ENCODE data around the gene HMOX1. TPM values are rescaled to one million over a fixed set of nuclear protein-coding genes. Genes with fewer than 3 reads are reported as not detected.

Gene HMOX1
- total RNA-seq, 1 experiment from 2014 or later: 12.1 TPM

- H3K9me3 Mint-ChIP-seq: no peaks in the 10 kb centered on the region
- no peak overlapping the region for H3K4me3 Mint-ChIP-seq
- H3K36me3 Mint-ChIP-seq: peaks cover 91% of the 10 kb centered on the region
- CTCF ChIA-PET: interaction anchor here (3.0 kb wide), 1 partner anchor 60 kb away, joined by 13 read pairs; no protein-coding TSS in a partner anchor
- POLR2A ChIA-PET: interaction anchor here (0.5 to 3.3 kb wide), 3 partner anchors 11 to 16 kb away, joined by 3 to 12 read pairs (median 3); no protein-coding TSS in a partner anchor
- no peak for ATAC-seq
- no peak overlapping the region for H3K27ac Mint-ChIP-seq
- TF ChIP-seq KAT7 (CRISPR knock-in tag; IDR thresholded peaks at IDR 0.05; ENCODE audit: borderline replicate concordance) (no peak), GTF2I (CRISPR knock-in tag; conservative IDR thresholded peaks at IDR 0.05) (no peak), ZMAT4 (CRISPR knock-in tag; IDR thresholded peaks at IDR 0.05) (no peak), MLX (CRISPR knock-in tag; IDR thresholded peaks at IDR 0.05) (no peak), ZNF423 (CRISPR knock-in tag; IDR thresholded peaks at IDR 0.05) (no peak), ZBTB43 (CRISPR knock-in tag; IDR thresholded peaks at IDR 0.05) (no peak)
- no peaks in the 10 kb centered on the region for H3K4me1 Mint-ChIP-seq
- H3K27me3 Mint-ChIP-seq (ENCODE audit: low read depth): no peaks in the 10 kb centered on the region
- DNase-seq (ENCODE audit: low spot score): no peak
Observed at GRCh38 chr22:35410663-35411034, 29.8 kb downstream of the HMOX1 start.

- Mint-ChIP-seq H3K36me3 (peaks cover 92% of the 10 kb centered on the region), H3K4me1 (no peaks in the 10 kb centered on the region)
- TF ChIP-seq ZNF121 (CRISPR knock-in tag; IDR thresholded peaks at IDR 0.05) (no peak), ATF2 (CRISPR knock-in tag; IDR thresholded peaks at IDR 0.05; ENCODE audit: borderline replicate concordance, low read depth) (no peak), GABPB1 (CRISPR knock-in tag; IDR thresholded peaks at IDR 0.05) (no peak), FOXK1 (CRISPR knock-in tag; IDR thresholded peaks at IDR 0.05) (no peak), ZNF423 (CRISPR knock-in tag; IDR thresholded peaks at IDR 0.05) (no peak), ZNF416 (CRISPR knock-in tag; IDR thresholded peaks at IDR 0.05) (no peak), ZNF532 (CRISPR knock-in tag; IDR thresholded peaks at IDR 0.05; ENCODE audit: borderline replicate concordance) (no peak), TP53 (CRISPR knock-in tag; IDR thresholded peaks at IDR 0.05) (no peak), USF1 (CRISPR knock-in tag; IDR thresholded peaks at IDR 0.05) (no peak), GTF2I (CRISPR knock-in tag; conservative IDR thresholded peaks at IDR 0.05) (no peak), RORB (CRISPR knock-in tag; IDR thresholded peaks at IDR 0.05) (no peak), PRDM15 (CRISPR knock-in tag; IDR thresholded peaks at IDR 0.05) (no peak), E2F5 (CRISPR knock-in tag; IDR thresholded peaks at IDR 0.05) (no peak), NFYB (CRISPR knock-in tag; conservative IDR thresholded peaks at IDR 0.05; ENCODE audit: low read depth) (no peak), HMGXB4 (CRISPR knock-in tag; IDR thresholded peaks at IDR 0.05) (no peak)
Observed at GRCh38 chr22:35411102-35411501, 30.2 kb downstream of the HMOX1 start.

More at GRCh38 chr22:35411102-35411501, 30.2 kb downstream of the HMOX1 start:
- Mint-ChIP-seq H3K9me3 (no peaks in the 10 kb centered on the region), H3K27me3 (ENCODE audit: low read depth) (no peaks in the 10 kb centered on the region), H3K4me3 (no peak overlapping the region), H3K27ac (peak overlapping the region; percentile 4; the same call in 1 of the 2 replicates)
- DNase-seq (ENCODE audit: low spot score) (no peak), ATAC-seq (no peak)
- POLR2A ChIA-PET: interaction anchor here (0.5 to 3.3 kb wide), 4 partner anchors 9 to 15 kb away, joined by 3 to 12 read pairs (median 4); no protein-coding TSS in a partner anchor
- CTCF ChIA-PET: interaction anchor here (0.8 to 3.0 kb wide), 2 partner anchors 20 to 61 kb away, joined by 3 to 13 read pairs; no protein-coding TSS in a partner anchor

All from WTC11 (cell line).